ENCODE measurements around the gene MACO1. TPM values are rescaled to one million over a fixed set of nuclear protein-coding genes. Genes with fewer than 3 reads are reported as not detected.

Gene MACO1
- total RNA-seq, 1 experiment from 2014 or later, result 16.3 TPM

DNA sequence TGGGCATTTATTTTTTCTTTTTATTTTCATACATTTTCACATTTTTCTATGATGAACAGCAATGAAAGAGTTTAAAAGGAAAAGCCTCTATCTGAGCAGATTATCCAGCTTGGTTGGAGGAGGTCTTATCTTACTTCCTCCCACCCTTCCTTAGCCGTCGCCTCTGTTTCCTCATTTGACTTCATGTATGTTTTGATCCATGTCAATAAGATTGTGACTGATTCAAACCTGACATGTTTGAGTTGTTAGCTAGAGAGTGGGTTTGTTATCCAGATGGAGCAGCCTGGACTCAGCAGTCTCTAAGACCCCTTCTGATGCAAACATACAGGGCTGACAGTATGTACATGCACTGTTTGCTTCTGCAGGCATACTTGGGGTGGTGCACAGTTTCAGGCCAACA is 31.2 kb downstream of the MACO1 start:
- no peak overlapping the region for H3K4me2 ChIP-seq (ENCODE audit: insufficient read depth, insufficient read length, low read length)
- H4K20me1 ChIP-seq (ENCODE audit: control insufficient read depth, insufficient read depth, insufficient read length), result no peaks in the 10 kb centered on the region
- no peaks in the 10 kb centered on the region for H3K27me3 ChIP-seq (ENCODE audit: insufficient read depth, low read length)
- no peak overlapping the region for H4K91ac ChIP-seq (ENCODE audit: insufficient read length, low read depth, low read length)
- H3K27ac ChIP-seq (ENCODE audit: insufficient read length, low read depth, low read length), result no peak overlapping the region
- no peak overlapping the region for H3K4me3 Mint-ChIP-seq
- no peaks in the 10 kb centered on the region for H3K79me1 ChIP-seq (ENCODE audit: insufficient read depth, low read depth, low read length, poor library complexity, severe bottlenecking)
- no peaks in the 10 kb centered on the region for H3K4me1 ChIP-seq (ENCODE audit: insufficient read depth, low read length)
- H3K23me2 ChIP-seq (ENCODE audit: insufficient read length, low read depth, low read length, poor library complexity, severe bottlenecking), result no peaks in the 10 kb centered on the region
- no peaks in the 10 kb centered on the region for H3K9me3 ChIP-seq (ENCODE audit: control insufficient read depth, low read depth, low read length)
- no peaks in the 10 kb centered on the region for H3K27me3 Mint-ChIP-seq (ENCODE audit: low read depth)
- no peak overlapping the region for H3K4ac ChIP-seq (ENCODE audit: low read depth, low read length)
- H2BK5ac ChIP-seq (ENCODE audit: insufficient read length, low read length), result no peak overlapping the region
- no peak overlapping the region for H2BK12ac ChIP-seq (ENCODE audit: insufficient read length, low read depth, low read length)
- no peak overlapping the region for H3K18ac ChIP-seq (ENCODE audit: insufficient read length, low read depth, low read length)
- WGBS (ENCODE audit: extremely low coverage, insufficient read length, low lambda C conversion rate), result no CpG with 5 or more reads among the region's 2 CpGs
- no peaks in the 10 kb centered on the region for H3K9me3 Mint-ChIP-seq
- H2BK15ac ChIP-seq (ENCODE audit: low read depth, low read length), result no peak overlapping the region
- no peak overlapping the region for H3K14ac ChIP-seq (ENCODE audit: insufficient read depth, low read length)
- no peak overlapping the region for H3K27ac Mint-ChIP-seq
- H3K9ac ChIP-seq (ENCODE audit: extremely low read depth, insufficient read length, low read length), result no peak overlapping the region
- no peak overlapping the region for H4K8ac ChIP-seq (replicated peaks; ENCODE audit: insufficient read length, low read depth, low read length)
- DNase-seq, result no peak
- no peak overlapping the region for H2BK20ac ChIP-seq (ENCODE audit: low read depth, low read length, poor library complexity, severe bottlenecking)
- TF ChIP-seq, protein P1, sequence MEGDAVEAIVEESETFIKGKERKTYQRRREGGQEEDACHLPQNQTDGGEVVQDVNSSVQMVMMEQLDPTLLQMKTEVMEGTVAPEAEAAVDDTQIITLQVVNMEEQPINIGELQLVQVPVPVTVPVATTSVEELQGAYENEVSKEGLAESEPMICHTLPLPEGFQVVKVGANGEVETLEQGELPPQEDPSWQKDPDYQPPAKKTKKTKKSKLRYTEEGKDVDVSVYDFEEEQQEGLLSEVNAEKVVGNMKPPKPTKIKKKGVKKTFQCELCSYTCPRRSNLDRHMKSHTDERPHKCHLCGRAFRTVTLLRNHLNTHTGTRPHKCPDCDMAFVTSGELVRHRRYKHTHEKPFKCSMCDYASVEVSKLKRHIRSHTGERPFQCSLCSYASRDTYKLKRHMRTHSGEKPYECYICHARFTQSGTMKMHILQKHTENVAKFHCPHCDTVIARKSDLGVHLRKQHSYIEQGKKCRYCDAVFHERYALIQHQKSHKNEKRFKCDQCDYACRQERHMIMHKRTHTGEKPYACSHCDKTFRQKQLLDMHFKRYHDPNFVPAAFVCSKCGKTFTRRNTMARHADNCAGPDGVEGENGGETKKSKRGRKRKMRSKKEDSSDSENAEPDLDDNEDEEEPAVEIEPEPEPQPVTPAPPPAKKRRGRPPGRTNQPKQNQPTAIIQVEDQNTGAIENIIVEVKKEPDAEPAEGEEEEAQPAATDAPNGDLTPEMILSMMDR (conservative IDR thresholded peaks at IDR 0.05), result no peak
- H2BK120ac ChIP-seq (ENCODE audit: low read depth, low read length, poor library complexity, severe bottlenecking), result no peak overlapping the region
- no peaks in the 10 kb centered on the region for H3K4me1 Mint-ChIP-seq
- H3K23ac ChIP-seq (ENCODE audit: insufficient read length, low read depth, low read length), result no peak overlapping the region
- H3K36me3 Mint-ChIP-seq (ENCODE audit: insufficient read depth in 1 of 3, low read depth in 3 of 3), result peaks cover 5 to 29% (median 12%) of the 10 kb centered on the region in 3 experiments; a peak in 5 of 7 replicates
- no peak overlapping the region for H2AFZ ChIP-seq (ENCODE audit: low read length)
- no peak overlapping the region for H3K56ac ChIP-seq (ENCODE audit: insufficient read length, low read depth, low read length)
- no peak overlapping the region for H3T11ph ChIP-seq (ENCODE audit: low read length)
- H2AK5ac ChIP-seq (ENCODE audit: insufficient read length, low read length), result no peak overlapping the region
- no peaks in the 10 kb centered on the region for H3K79me2 ChIP-seq (ENCODE audit: insufficient read depth, low read length)
- H4K5ac ChIP-seq (ENCODE audit: insufficient read length, low read depth, low read length), result no peak overlapping the region
